ENCODE data around the gene PACSIN2. TPM values are rescaled to one million over a fixed set of nuclear protein-coding genes. Genes with fewer than 3 reads are reported as not detected.
"Not testable (repeated sequence)": the region's sequence is repeated elsewhere in the genome, so short reads cannot be mapped to it uniquely, and the experiment has no call there.

The PACSIN2 gene
- total RNA-seq, 2 experiments from 2014 or later = 35.0 to 35.9 TPM

DNA sequence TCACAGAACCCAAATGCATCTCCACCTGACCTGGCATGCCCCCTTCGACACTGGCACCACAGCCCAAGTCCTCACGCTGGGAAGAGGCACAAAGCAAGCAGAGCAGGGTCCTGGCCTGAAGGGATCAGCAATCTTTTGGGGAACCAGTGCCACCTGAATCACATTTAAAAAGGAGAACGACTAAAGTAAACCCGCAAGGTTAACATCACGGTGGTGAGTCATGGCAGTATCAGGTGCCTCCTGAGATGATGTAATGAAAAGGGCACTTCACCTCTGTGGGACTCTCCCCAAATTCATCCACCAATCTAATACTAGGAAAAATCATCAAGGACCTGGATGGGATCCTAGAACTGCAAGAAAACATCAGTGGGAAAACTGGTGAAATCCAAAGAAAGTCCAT lies 44.9 kb downstream of the PACSIN2 start:
- Mint-ChIP-seq H3K36me3 (peaks cover 8% of the 10 kb centered on the region), H3K27me3 (no peaks in the 10 kb centered on the region), H3K27ac (no peak overlapping the region), H3K4me3 (no peak overlapping the region), H3K4me1 (ENCODE audit: low read depth) (peaks cover 40% of the 10 kb centered on the region), H3K9me3 (peaks cover 5% of the 10 kb centered on the region)
- intact Hi-C loops (cut with micrococcal nuclease) = no loop called here
- POLR2A ChIA-PET = no interaction called here
- CTCF ChIA-PET = no interaction called here
- peak; percentile 26 for DNase-seq

- H3K27ac Mint-ChIP-seq = no peak overlapping the region
- intact Hi-C loops (cut with micrococcal nuclease) = no loop called here
- no peak overlapping the region for H3K4me3 Mint-ChIP-seq
These were observed 45.5 kb downstream of the PACSIN2 start for GRCh38 chr22:42969348-42969975.

GRCh38 chr22:42967933-42968332 lies 47.0 kb downstream of the PACSIN2 start:
- peaks cover 45% of the 10 kb centered on the region for H3K4me1 Mint-ChIP-seq (ENCODE audit: low read depth)
- intact Hi-C loops (cut with micrococcal nuclease) = no loop called here
- H3K36me3 Mint-ChIP-seq = peaks cover 8% of the 10 kb centered on the region
- H3K9me3 Mint-ChIP-seq = peaks cover 5% of the 10 kb centered on the region
- H3K27me3 Mint-ChIP-seq = no peaks in the 10 kb centered on the region
- DNase-seq = no peak
- CTCF ChIA-PET = no interaction called here
- POLR2A ChIA-PET = no interaction called here
- no peak overlapping the region for H3K27ac Mint-ChIP-seq
- H3K4me3 Mint-ChIP-seq = no peak overlapping the region

More at GRCh38 chr22:42969348-42969975, 45.5 kb downstream of the PACSIN2 start:
- ChIA-PET CTCF (interaction anchor here (0.7 kb wide), 1 partner anchor 91 kb away, joined by 3 read pairs; no protein-coding TSS in a partner anchor), POLR2A (no interaction called here)
- peaks cover 8% of the 10 kb centered on the region for H3K36me3 Mint-ChIP-seq
- H3K4me1 Mint-ChIP-seq (ENCODE audit: low read depth) = peaks cover 46% of the 10 kb centered on the region
- peaks cover 5% of the 10 kb centered on the region for H3K9me3 Mint-ChIP-seq
- DNase-seq = no peak
- no peaks in the 10 kb centered on the region for H3K27me3 Mint-ChIP-seq

DNA sequence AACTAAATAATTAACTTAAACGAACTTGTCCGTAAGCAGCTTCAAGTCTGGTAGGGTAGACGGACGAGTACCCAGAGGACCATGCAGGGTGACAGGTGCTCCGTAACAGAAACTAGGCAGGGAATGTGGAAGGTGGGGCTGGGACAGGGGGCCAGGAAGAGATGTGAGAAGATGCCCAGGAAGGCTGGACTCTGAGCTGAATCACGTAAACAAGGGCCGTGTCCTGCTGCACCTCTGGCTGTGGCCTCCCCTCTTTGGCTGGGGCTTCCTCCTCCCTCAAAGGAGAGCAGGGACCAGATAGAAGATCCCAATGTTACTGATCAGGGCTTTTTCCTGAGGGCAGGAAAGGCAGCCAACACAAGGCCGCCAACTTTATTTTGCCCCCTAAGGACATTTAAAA lies 47.9 kb downstream of the PACSIN2 start:
- CTCF ChIA-PET = interaction anchor here (0.8 kb wide), 1 partner anchor 67 kb away, joined by 4 read pairs; no protein-coding TSS in a partner anchor
- peaks cover 6% of the 10 kb centered on the region for H3K36me3 Mint-ChIP-seq
- DNase-seq = no peak
- no peaks in the 10 kb centered on the region for H3K27me3 Mint-ChIP-seq
- peaks cover 42% of the 10 kb centered on the region for H3K4me1 Mint-ChIP-seq (ENCODE audit: low read depth)
- no peak overlapping the region for H3K4me3 Mint-ChIP-seq
- peaks cover 2% of the 10 kb centered on the region for H3K9me3 Mint-ChIP-seq
- POLR2A ChIA-PET = no interaction called here
- no peak overlapping the region for H3K27ac Mint-ChIP-seq
- intact Hi-C loops (cut with micrococcal nuclease) = no loop called here

DNA sequence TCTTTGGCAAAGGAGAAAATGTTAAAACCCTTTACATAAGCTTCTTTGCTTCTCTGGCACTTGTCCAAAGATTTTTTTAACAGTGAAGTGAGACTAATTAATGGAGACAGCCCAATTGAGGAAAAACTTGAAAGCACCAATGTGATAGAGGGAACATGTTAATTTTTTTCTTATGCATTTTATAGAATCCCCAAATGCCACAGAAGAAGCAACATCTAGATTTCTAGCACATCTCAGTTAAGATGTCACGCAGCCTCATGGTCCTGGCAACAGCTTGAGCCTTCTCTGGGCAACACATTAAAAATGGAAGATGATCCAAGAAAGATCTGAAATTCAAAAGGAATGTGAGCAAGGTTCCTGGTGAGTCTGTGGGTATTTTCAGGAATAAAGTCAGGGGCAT lies 48.5 kb downstream of the PACSIN2 start:
- H3K4me3 Mint-ChIP-seq = no peak overlapping the region
- POLR2A ChIA-PET = no interaction called here
- intact Hi-C loops (cut with micrococcal nuclease) = no loop called here
- H3K27me3 Mint-ChIP-seq = no peaks in the 10 kb centered on the region
- peaks cover 47% of the 10 kb centered on the region for H3K4me1 Mint-ChIP-seq (ENCODE audit: low read depth)
- peaks cover 4% of the 10 kb centered on the region for H3K36me3 Mint-ChIP-seq
- no peaks in the 10 kb centered on the region for H3K9me3 Mint-ChIP-seq
- no peak for DNase-seq
- CTCF ChIA-PET = interaction anchor here (0.5 to 0.8 kb wide), 2 partner anchors 68 to 1198 kb away, joined by 4 to 5 read pairs; no protein-coding TSS in a partner anchor
- no peak overlapping the region for H3K27ac Mint-ChIP-seq

- Mint-ChIP-seq H3K4me3 (no peak overlapping the region), H3K4me1 (ENCODE audit: low read depth) (peaks cover 51% of the 10 kb centered on the region), H3K27ac (peak overlapping the region; percentile 77), H3K9me3 (no peaks in the 10 kb centered on the region), H3K27me3 (no peaks in the 10 kb centered on the region), H3K36me3 (peaks cover 4% of the 10 kb centered on the region)
- intact Hi-C loops (cut with micrococcal nuclease) = loop anchor here (1.0 to 2.0 kb wide), 4 partner anchors 32 to 70 kb away; partner anchors contain the start of gene PACSIN2
- POLR2A ChIA-PET = interaction anchor here (0.8 to 1.6 kb wide), 4 partner anchors 34 to 88 kb away, joined by 3 to 5 read pairs (median 4); partner anchors contain the start of gene PACSIN2
- DNase-seq = peak; percentile 55
- CTCF ChIA-PET = interaction anchor here (0.9 to 1.2 kb wide), 3 partner anchors 36 to 70 kb away, joined by 3 to 8 read pairs (median 6); partner anchors contain the start of gene PACSIN2
These were observed 49.8 kb downstream of the PACSIN2 start for GRCh38 chr22:42964994-42965699.

DNA sequence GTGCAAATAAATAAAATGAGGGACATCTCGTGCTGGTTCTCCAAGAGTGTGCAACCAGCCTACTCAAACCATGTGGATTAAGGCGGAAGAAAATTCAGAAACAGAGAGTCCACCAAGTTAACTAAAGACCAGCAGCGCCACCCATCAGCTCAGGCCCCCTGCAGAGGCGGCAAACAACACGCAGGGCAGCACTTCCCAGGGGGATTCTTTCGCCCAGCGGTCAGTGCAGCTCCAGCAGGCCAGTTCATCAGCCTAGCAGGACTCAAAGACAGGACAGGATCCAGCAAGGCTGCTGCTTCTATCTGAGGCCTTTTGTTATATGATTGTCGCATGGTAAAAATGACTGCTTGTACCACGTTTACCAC lies 51.7 kb downstream of the PACSIN2 start:
- ChIA-PET CTCF (no interaction called here), POLR2A (no interaction called here)
- H3K4me1 Mint-ChIP-seq (ENCODE audit: low read depth) = peaks cover 65% of the 10 kb centered on the region
- intact Hi-C loops (cut with micrococcal nuclease) = no loop called here
- no peak overlapping the region for H3K4me3 Mint-ChIP-seq
- H3K27ac Mint-ChIP-seq = no peak overlapping the region
- H3K27me3 Mint-ChIP-seq = no peaks in the 10 kb centered on the region
- no peaks in the 10 kb centered on the region for H3K9me3 Mint-ChIP-seq
- no peak for DNase-seq
- no peaks in the 10 kb centered on the region for H3K36me3 Mint-ChIP-seq

DNA sequence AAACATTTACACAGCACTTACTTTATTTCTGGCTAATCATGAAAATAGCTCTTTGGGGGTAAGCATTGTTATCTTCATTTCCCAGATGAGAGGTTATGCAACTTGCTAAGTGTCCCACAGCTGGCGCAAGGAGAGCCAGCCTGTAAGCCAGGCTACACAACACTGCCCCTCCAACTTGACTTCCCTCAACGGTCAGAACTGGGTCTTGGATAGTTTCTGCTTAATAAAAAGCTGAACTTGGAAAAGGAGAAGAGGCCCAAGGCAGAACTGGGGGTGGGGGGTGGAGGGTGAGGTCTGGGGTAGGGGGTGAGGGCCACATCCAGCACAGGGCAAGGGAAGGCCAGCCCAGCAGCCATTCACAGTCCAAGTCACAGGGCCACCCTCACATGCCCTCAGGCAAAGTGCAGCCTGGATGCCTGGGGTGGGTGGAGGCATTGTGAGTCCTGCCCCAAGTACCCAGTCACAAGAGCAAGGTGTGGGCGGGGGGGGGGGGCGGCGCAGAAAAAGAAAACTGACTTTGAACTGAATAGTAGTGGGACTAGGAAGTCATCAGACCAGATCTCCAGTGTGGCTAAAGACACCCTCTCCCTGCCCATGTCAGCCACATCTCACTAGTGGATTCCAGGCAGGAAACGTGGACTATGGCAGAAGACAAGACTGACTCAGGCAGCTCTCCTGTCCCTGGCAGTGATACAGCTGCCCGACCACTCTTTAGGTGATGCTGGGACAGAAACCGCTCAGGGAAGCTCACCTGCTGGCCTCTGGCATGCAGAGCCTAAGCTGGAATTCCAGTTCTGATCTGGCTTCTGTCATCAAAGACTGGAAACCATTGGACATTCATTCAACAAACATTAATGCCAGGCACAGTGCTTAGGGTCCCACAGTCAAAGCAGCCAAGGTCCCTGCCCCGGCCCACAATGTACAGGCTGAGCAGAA lies 52.4 kb downstream of the PACSIN2 start:
- DNase-seq = no peak
- no peak overlapping the region for H3K4me3 Mint-ChIP-seq
- H3K27me3 Mint-ChIP-seq = no peaks in the 10 kb centered on the region
- H3K27ac Mint-ChIP-seq = no peak overlapping the region
- no peaks in the 10 kb centered on the region for H3K9me3 Mint-ChIP-seq
- CTCF ChIA-PET = no interaction called here
- H3K4me1 Mint-ChIP-seq (ENCODE audit: low read depth) = peaks cover 72% of the 10 kb centered on the region
- POLR2A ChIA-PET = no interaction called here
- H3K36me3 Mint-ChIP-seq = no peaks in the 10 kb centered on the region
- intact Hi-C loops (cut with micrococcal nuclease) = no loop called here

- H3K36me3 Mint-ChIP-seq = no peaks in the 10 kb centered on the region
- no peak for DNase-seq
- no peaks in the 10 kb centered on the region for H3K27me3 Mint-ChIP-seq
- POLR2A ChIA-PET = no interaction called here
- H3K4me3 Mint-ChIP-seq = no peak overlapping the region
- H3K4me1 Mint-ChIP-seq (ENCODE audit: low read depth) = peaks cover 71% of the 10 kb centered on the region
- no peaks in the 10 kb centered on the region for H3K9me3 Mint-ChIP-seq
- CTCF ChIA-PET = no interaction called here
- intact Hi-C loops (cut with micrococcal nuclease) = no loop called here
- no peak overlapping the region for H3K27ac Mint-ChIP-seq
These were observed 53.1 kb downstream of the PACSIN2 start for GRCh38 chr22:42961810-42962209.

DNA sequence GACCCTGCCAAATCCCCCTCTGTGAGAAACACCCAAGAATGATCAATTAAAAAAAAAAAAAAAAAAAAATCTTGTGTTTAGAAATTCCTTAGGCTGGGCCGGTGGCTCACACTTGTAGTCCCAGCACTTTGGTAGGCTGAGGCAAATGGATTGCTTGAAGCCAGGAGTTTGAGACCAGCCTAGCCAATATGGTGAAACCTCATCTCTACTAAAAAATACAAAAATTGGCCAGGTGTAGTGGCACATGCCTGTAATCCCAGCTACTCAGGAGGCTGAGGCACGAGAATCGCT lies 53.6 kb downstream of the PACSIN2 start:
- intact Hi-C loops (cut with micrococcal nuclease) = not testable (repeated sequence)

DNA sequence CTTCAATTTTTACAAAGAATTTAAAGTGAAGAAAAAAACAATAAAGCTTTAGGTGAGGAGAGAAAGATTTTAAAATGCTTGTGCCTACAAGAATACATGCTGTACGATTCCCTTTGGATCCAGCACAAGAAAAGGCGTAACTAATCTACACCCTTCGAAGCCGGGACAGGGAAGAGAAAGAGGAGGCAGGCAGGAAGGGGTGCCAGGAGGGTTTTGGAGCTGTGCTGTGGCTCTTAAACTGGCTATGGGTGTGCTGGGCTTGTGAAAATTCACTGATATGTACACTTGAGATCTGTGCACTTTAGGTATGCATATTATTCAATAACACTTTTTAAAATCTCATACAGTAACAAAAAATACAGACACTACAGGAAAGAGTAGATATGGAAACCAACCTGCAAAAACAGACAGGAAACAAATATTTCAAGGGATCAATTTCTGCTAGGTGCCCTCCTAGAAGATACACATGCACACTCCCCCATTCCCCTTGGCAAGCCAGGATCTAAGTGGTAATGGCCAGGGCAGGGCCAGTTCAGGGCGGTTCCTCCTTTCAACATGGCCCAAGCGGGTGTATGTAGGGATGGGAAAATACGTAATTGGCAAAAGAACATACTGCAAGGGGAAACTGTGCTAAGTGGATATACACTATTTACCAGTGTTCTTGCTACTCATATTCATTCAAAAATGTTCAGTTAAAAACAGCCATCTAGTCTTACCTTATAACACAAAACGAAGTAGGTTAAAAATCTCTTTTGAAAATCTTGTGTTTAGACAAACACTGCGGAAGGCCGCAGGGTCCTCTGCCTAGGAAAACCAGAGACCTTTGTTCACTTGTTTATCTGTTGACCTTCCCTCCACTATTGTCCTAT lies 54.2 kb downstream of the PACSIN2 start:
- intact Hi-C loops (cut with micrococcal nuclease) = no loop called here
- CTCF ChIA-PET = no interaction called here
- Mint-ChIP-seq H3K27ac (no peak overlapping the region), H3K4me1 (ENCODE audit: low read depth) (peaks cover 65% of the 10 kb centered on the region), H3K27me3 (no peaks in the 10 kb centered on the region), H3K9me3 (no peaks in the 10 kb centered on the region), H3K4me3 (no peak overlapping the region), H3K36me3 (no peaks in the 10 kb centered on the region)
- DNase-seq = no peak
- POLR2A ChIA-PET = no interaction called here

More for the DNA sequence above, 53.6 kb downstream of the PACSIN2 start:
- POLR2A ChIA-PET, H3K4me3 Mint-ChIP-seq, H3K36me3 Mint-ChIP-seq, H3K27ac Mint-ChIP-seq, H3K9me3 Mint-ChIP-seq, H3K27me3 Mint-ChIP-seq, CTCF ChIA-PET, DNase-seq: not testable (repeated sequence)
- H3K4me1 Mint-ChIP-seq (ENCODE audit: low read depth) = peaks cover 67% of the 10 kb centered on the region

All from activated CD4-positive, alpha-beta memory T cell treated with anti-CD3 and anti-CD28 coated beads for 36 hours (primary cell).